ENCODE data around the gene LMNTD1.
"Not testable (repeated sequence)": the region's sequence is repeated elsewhere in the genome, so short reads cannot be mapped to it uniquely, and the experiment has no call there.

Gene LMNTD1

GRCh38 chr12:25427337-25428249 lies 125.5 kb downstream of the LMNTD1 start:
- DNase-seq = no peak

GRCh38 chr12:25426821-25427220 lies 126.3 kb downstream of the LMNTD1 start:
- not testable (repeated sequence) for DNase-seq
